ENCODE data around the gene TSHZ3. TPM values are rescaled to one million over a fixed set of nuclear protein-coding genes. Genes with fewer than 3 reads are reported as not detected.
A peak's percentile ranks its signal among the peaks of the same experiment; 100 is the strongest.

Gene TSHZ3
- total RNA-seq, 1 experiment from 2014 or later = 3.2 TPM

- Histone ChIP-seq H4K8ac (replicated peaks; ENCODE audit: insufficient read length, low read depth, low read length) (no peak overlapping the region), H3K14ac (ENCODE audit: insufficient read depth, low read length) (no peak overlapping the region), H2BK5ac (ENCODE audit: insufficient read length, low read length) (no peak overlapping the region), H3K4me1 (ENCODE audit: insufficient read depth, low read length) (peaks cover 5% of the 10 kb centered on the region; the same call in 1 of the 2 replicates), H2AFZ (ENCODE audit: low read length) (no peak overlapping the region), H3K23ac (ENCODE audit: insufficient read length, low read depth, low read length) (no peak overlapping the region), H2AK5ac (ENCODE audit: insufficient read length, low read length) (no peak overlapping the region), H3K79me2 (ENCODE audit: insufficient read depth, low read length) (peaks cover 18% of the 10 kb centered on the region; the same call in 1 of the 2 replicates), H2BK120ac (ENCODE audit: low read depth, low read length, poor library complexity, severe bottlenecking) (no peak overlapping the region), H3K4me2 (ENCODE audit: insufficient read depth, insufficient read length, low read length) (no peak overlapping the region), H4K20me1 (ENCODE audit: control insufficient read depth, insufficient read depth, insufficient read length) (no peaks in the 10 kb centered on the region), H2BK15ac (ENCODE audit: low read depth, low read length) (no peak overlapping the region), H3K18ac (ENCODE audit: insufficient read length, low read depth, low read length) (no peak overlapping the region), H3K27ac (ENCODE audit: insufficient read length, low read depth, low read length) (no peak overlapping the region), H4K5ac (ENCODE audit: insufficient read length, low read depth, low read length) (no peak overlapping the region), H3K9me3 (ENCODE audit: control insufficient read depth, low read depth, low read length) (no peaks in the 10 kb centered on the region), H3K9ac (ENCODE audit: extremely low read depth, insufficient read length, low read length) (no peak overlapping the region), H4K91ac (ENCODE audit: insufficient read length, low read depth, low read length) (no peak overlapping the region), H3T11ph (ENCODE audit: low read length) (no peak overlapping the region), H3K23me2 (ENCODE audit: insufficient read length, low read depth, low read length, poor library complexity, severe bottlenecking) (peaks cover 10% of the 10 kb centered on the region), H3K27me3 (ENCODE audit: insufficient read depth, low read length) (peaks cover 7% of the 10 kb centered on the region; the same call in 1 of the 2 replicates), H2BK20ac (ENCODE audit: low read depth, low read length, poor library complexity, severe bottlenecking) (no peak overlapping the region), H3K79me1 (ENCODE audit: insufficient read depth, low read depth, low read length, poor library complexity, severe bottlenecking) (no peaks in the 10 kb centered on the region), H3K4ac (ENCODE audit: low read depth, low read length) (no peak overlapping the region), H2BK12ac (ENCODE audit: insufficient read length, low read depth, low read length) (no peak overlapping the region), H3K56ac (ENCODE audit: insufficient read length, low read depth, low read length) (no peak overlapping the region)
- Mint-ChIP-seq H3K27ac (peak overlapping the region in 1 of 3 experiments; percentile 62; a peak in 1 of 7 replicates), H3K4me3 (no peak overlapping the region), H3K4me1 (peaks cover 36 to 47% of the 10 kb centered on the region in 2 experiments), H3K27me3 (ENCODE audit: low read depth) (peaks cover 39% of the 10 kb centered on the region), H3K9me3 (no peaks in the 10 kb centered on the region), H3K36me3 (ENCODE audit: insufficient read depth in 1 of 3, low read depth in 3 of 3) (no peaks in the 10 kb centered on the region)
- no CpG with 5 or more reads among the region's 9 CpGs for whole genome bisulfite sequencing (ENCODE audit: extremely low coverage, insufficient read length, low lambda C conversion rate)
- no peak for TF ChIP-seq CTCF (conservative IDR thresholded peaks at IDR 0.05)
- DNase-seq = peak; percentile 43
Observed at GRCh38 chr19:31344403-31344802, 4.8 kb downstream of the TSHZ3 start.
